GM18861 (cell line): ENCODE results near the gene ZNF607.
"Not testable (repeated sequence)": the region's sequence is repeated elsewhere in the genome, so short reads cannot be mapped to it uniquely, and the experiment has no call there.

Experiments
- ATAC-seq: cut with Tn5 transposase; IDR thresholded peaks from one replicate; pipeline ENCODE4 v1.9.1; 2021; ENCODE audit not compliant: unreplicated experiment

The ZNF607 gene

GRCh38 chr19:37719111-37719926 lies at the start of gene ZNF607:
ZNF607 (minus strand) TSS chr19:37719761; CDS start chr19:37711618, 8,143 bp downstream.
- ATAC-seq, result peak; percentile 81

DNA sequence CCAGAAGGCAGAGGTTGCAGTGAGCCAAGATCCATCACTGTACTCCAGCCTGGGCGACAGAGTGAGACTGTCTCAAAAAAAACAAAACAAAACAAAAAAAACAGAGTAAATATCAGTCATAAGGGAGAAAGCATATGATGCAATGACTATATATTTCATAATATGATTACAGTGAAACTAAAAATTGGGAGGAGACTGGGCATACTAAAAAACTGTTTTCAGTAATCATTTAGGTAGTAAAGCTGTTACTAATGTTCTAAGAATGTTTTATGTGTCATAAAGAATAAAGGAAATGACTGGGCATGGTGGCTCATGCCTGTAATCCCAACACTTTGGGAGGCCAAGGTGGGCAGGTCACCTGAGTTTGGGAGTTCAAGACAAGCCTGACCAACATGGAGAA lies 43.9 kb upstream of the ZNF607 start:
- no peak for ATAC-seq

DNA sequence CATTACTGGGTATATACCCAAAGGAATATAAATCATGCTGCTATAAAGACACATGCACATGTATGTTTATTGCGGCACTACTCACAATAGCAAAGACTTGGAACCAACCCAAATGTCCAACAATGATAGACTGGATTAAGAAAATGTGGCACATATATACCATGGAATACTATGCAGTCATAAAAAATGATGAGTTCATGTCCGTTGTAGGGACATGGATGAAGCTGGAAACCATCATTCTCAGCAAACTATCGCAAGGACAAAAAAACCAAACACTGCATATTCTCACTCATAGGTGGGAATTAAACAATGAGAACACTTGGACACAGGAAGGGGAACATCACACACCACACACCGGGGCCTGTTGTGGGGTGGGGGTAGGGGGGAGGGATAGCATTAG lies 38.1 kb upstream of the ZNF607 start:
- not testable (repeated sequence) for ATAC-seq

DNA sequence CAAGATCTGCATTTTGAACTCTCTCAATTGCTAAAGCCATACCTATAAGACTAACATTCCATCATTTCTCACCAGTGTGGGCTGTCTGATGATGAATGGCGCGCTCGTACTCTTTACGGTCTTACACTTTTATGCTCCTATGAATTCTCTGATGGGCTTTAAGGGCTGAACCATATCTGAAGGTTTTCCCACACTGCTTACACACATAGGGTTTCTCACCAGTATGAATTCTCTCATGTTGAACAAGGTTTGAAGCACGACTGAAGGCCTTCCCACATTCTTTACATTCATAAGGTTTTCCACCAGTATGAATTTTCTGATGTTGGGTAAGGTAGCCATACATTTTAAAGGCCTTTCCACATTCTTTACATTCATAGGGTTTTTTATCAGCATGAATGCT lies 18.8 kb upstream of the ZNF607 start:
- ATAC-seq, result no peak

DNA sequence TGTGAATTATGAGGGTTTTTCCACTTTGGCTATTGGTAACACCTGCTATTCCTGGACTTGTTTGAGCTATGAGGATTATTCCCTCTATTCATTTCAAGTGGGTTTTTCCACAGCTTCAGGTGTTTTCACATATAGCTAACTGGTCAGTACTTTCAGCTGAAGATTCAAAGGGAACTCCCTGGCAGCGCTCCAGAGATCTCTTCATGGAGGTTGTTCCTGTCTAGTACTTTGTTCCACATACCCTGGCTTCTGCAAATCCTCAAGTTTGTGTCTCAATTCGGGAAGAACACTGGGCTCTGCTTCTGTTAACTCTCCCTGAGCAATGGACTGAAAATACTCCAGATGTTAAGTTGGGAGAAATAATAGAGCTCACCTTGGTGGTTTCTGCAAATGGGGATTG lies 5.6 kb upstream of the ZNF607 start:
- no peak for ATAC-seq

GRCh38 chr19:37719927-37720265 lies 335 bp upstream of the ZNF607 start:
- no peak for ATAC-seq

DNA sequence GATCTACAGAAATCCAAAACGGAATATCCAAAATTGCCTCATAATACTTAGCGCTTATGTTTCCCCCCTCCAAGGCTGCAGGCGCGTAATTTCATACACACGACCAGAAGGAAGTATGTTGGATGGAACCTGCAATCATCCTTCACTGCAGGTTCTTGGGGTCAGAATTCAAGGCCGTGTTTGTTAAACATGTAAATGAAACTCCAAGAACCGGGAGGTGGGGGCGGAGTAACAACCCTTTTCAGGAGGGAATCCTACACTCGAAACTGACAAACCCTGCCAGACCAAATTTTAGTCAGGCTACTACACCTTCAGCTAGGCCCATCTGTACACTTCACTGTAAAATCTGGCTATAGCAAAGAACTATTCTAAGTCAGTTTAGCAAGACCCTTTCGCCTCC lies 1.3 kb downstream of the ZNF607 start:
- no peak for ATAC-seq

GRCh38 chr19:37716140-37716539 lies 3.4 kb downstream of the ZNF607 start:
- ATAC-seq, result no peak

GRCh38 chr19:37706052-37706605 lies 13.4 kb downstream of the ZNF607 start:
- ATAC-seq, result no peak

- no peak for ATAC-seq
Observed at GRCh38 chr19:37699057-37699456, 20.5 kb downstream of the ZNF607 start.

GRCh38 chr19:37698216-37698615 lies 21.3 kb downstream of the ZNF607 start:
- ATAC-seq, result no peak

GRCh38 chr19:37695144-37695899 lies 24.2 kb downstream of the ZNF607 start:
- no peak for ATAC-seq

DNA sequence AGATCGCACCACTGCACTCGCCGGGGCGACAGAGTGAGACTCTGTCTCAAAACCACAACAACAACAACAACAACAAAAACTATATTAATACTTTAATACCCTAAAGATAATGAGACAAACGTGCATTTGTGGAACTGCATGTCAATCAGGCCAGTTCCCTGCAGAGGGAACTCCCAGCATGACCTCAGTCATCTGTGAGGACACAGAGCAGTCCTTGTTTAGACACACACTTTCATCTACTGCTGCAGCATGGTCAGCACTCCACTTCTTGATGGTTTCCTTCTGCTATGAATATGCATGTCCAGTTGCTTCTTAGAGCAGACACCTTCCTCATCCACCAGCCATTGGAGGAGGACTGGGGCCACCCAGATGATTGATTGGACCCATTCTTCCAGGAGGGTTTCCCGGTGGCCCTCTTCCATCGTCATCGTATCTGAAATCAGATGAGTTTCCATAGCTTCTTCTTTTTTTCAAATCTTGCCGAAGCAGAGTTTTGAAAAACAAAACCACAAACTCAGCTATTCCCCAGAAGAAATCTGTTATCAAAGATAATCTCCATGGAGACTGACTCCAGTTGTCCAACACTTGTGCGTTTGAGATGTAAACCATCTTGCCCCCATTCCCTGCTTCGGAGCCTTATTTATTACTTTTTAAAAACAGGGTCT lies 26.5 kb downstream of the ZNF607 start:
- no peak for ATAC-seq

GRCh38 chr19:37691881-37692504 lies 27.6 kb downstream of the ZNF607 start:
- ATAC-seq, result no peak

GRCh38 chr19:37683520-37683919 lies 36.0 kb downstream of the ZNF607 start:
- ATAC-seq, result no peak

DNA sequence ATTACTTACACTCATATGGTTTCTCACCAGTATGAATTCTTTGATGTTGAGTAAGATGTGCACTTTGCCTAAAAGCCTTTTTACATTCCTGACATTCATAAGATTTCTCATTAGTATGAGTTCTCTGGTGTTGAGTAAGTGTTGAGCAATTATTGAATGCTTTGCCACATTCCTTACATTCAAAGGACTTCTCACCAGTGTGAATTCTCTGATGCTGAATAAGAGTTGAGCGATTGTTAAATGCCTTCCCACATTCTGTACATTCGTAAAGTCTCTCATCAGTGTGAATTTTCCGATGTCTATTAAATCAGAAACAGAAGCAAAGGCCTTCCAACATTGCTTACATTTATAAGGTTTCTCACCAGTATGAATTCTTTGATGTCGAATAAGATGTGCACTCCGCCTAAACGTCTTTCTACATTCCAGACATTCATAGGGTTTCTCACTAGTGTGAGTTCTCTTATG lies 50.1 kb downstream of the ZNF607 start:
- ATAC-seq, result no peak

DNA sequence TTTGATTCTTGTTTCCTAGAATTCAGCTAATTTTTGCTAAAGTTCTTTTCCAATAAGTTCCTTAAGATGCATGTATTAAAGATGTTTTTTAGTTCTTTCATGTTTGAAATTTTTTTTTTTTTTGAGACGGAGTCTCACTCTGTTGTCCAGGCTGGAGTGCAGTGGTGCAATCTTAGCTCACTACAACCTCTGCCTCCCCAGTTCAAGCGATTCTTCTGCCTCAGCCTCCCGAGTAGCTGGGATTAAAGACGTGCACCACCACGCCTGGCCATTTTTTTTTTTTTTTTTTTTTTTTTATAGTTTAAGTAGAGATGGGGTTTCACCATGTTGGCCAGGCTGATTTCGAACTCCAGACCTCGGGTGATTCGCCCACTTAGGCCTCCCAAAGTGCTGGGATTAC lies 62.4 kb downstream of the ZNF607 start:
- ATAC-seq, result not testable (repeated sequence)

- peak; percentile 40 for ATAC-seq
Observed at GRCh38 chr19:37655689-37656371, 63.7 kb downstream of the ZNF607 start.

DNA sequence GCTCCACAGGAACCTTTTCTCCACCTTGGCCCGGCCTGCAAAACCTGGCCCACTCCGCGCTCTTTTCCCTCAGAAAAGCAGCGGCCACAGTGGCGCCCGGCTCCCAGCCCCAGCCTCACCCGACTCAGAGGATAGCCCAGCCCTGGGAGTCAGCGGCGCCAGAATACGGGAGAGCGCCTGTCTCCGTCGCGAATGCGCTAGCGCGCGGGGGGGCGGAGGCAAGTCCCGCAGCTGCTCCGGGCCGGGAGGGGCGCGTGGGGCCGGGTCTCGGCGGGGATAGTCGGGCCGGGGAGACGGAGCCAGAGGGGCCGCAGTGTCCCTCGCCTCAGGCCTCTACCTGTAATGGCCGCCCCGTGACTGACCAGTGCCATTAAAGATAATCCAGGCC lies 64.3 kb downstream of the ZNF607 start, which contains the start of gene ZFP30:
Gene ZFP30 (minus strand): TSS at position 165 of the 388 bp plus-strand sequence. CDS start 7,643 bp downstream, outside the sequence.
- peak; percentile 31 for ATAC-seq

GRCh38 chr19:37654629-37655300 lies 64.8 kb downstream of the ZNF607 start:
- peak; percentile 22 for ATAC-seq
